Measurements from ENCODE around the gene TOP1. TPM values are rescaled to one million over a fixed set of nuclear protein-coding genes. Genes with fewer than 3 reads are reported as not detected.

Gene TOP1
- total RNA-seq, 1 donor = 12.0 TPM

GRCh38 chr20:41166201-41167117 is 137.8 kb downstream of the TOP1 start:
- TF ChIP-seq CTCF (IDR thresholded peaks at IDR 0.05; ENCODE audit: insufficient read depth, low read length) = no peak
- DNase-seq (ENCODE audit: low read depth) = no peak
- H3K4me3 ChIP-seq (ENCODE audit: low read depth, low read length) = no peak overlapping the region

GRCh38 chr20:41167118-41167470 is 138.5 kb downstream of the TOP1 start:
- no peak overlapping the region for H3K4me3 ChIP-seq (ENCODE audit: low read depth, low read length)
- TF ChIP-seq CTCF (IDR thresholded peaks at IDR 0.05; ENCODE audit: insufficient read depth, low read length) = no peak
- no peak for DNase-seq (ENCODE audit: low read depth)

- no peak overlapping the region for H3K4me3 ChIP-seq (ENCODE audit: low read depth, low read length)
- no peak for TF ChIP-seq CTCF (IDR thresholded peaks at IDR 0.05; ENCODE audit: insufficient read depth, low read length)
- no peak for DNase-seq (ENCODE audit: low read depth)
Measured at GRCh38 chr20:41167481-41168253, 139.0 kb downstream of the TOP1 start.

- no peak for TF ChIP-seq CTCF (IDR thresholded peaks at IDR 0.05; ENCODE audit: insufficient read depth, low read length)
- H3K4me3 ChIP-seq (ENCODE audit: low read depth, low read length) = no peak overlapping the region
- DNase-seq (ENCODE audit: low read depth) = no peak
Measured at GRCh38 chr20:41168281-41169161, 139.9 kb downstream of the TOP1 start.

- no peak for TF ChIP-seq CTCF (IDR thresholded peaks at IDR 0.05; ENCODE audit: insufficient read depth, low read length)
- DNase-seq (ENCODE audit: low read depth) = no peak
- no peak overlapping the region for H3K4me3 ChIP-seq (ENCODE audit: low read depth, low read length)
Measured at GRCh38 chr20:41169162-41169690, 140.6 kb downstream of the TOP1 start.

- TF ChIP-seq CTCF (IDR thresholded peaks at IDR 0.05; ENCODE audit: insufficient read depth, low read length) = no peak
- DNase-seq (ENCODE audit: low read depth) = peak; percentile 50
- no peak overlapping the region for H3K4me3 ChIP-seq (ENCODE audit: low read depth, low read length)
Measured at GRCh38 chr20:41169791-41170351, 141.2 kb downstream of the TOP1 start.

Data from fibroblast of the aortic adventitia (primary cell).